Astrocyte (in vitro differentiated cells and primary cell): Measurements from ENCODE around the gene SPTLC1. TPM values are rescaled to one million over a fixed set of nuclear protein-coding genes. Genes with fewer than 3 reads are reported as not detected.

Experiments used
- DNase-seq: peaks from one replicate; pipeline ENCODE4 v3.0.0-alpha.2; 2010; ENCODE audit warnings: low read depth
- FAIRE-seq: peaks from 2 replicates; lab custom pipeline; 2011; peaks lifted over from hg19 to GRCh38; lab: Jason Lieb, UNC
- H2AFZ ChIP-seq: 2 replicates; pipeline ENCODE4 v1.6.0; 2012; ENCODE audit warnings: low read depth, low read length, inconsistent platforms
- H3K27ac ChIP-seq: 2 replicates; pipeline ENCODE4 v1.5.1; 2011; ENCODE audit warnings: low read depth, low read length, inconsistent platforms
- H3K27me3 ChIP-seq: 2 replicates; pipeline ENCODE4 v1.6.0; 2011; ENCODE audit warnings: low read length, inconsistent platforms; ENCODE audit not compliant: insufficient read depth
- H3K36me3 ChIP-seq: 2 replicates; pipeline ENCODE4 v1.5.1; 2011; ENCODE audit warnings: low read length, inconsistent platforms; ENCODE audit not compliant: insufficient read depth
- H3K4me1 ChIP-seq: 2 replicates; pipeline ENCODE4 v1.5.1; 2011; ENCODE audit warnings: low read length, inconsistent platforms; ENCODE audit not compliant: insufficient read depth
- H3K4me2 ChIP-seq: 2 replicates; pipeline ENCODE4 v1.6.0; 2012; ENCODE audit warnings: low read length, inconsistent platforms
- H3K4me3 ChIP-seq: 2 replicates; pipeline ENCODE4 v1.5.1; 2011; ENCODE audit warnings: low read depth, mild to moderate bottlenecking, low read length, inconsistent platforms; ENCODE audit not compliant: insufficient read depth
- H3K79me2 ChIP-seq: 2 replicates; pipeline ENCODE4 v1.6.0; 2012; ENCODE audit warnings: mild to moderate bottlenecking, low read length, inconsistent platforms; ENCODE audit not compliant: insufficient read depth
- H3K9ac ChIP-seq: 2 replicates; pipeline ENCODE4 v1.6.0; 2012; ENCODE audit warnings: mild to moderate bottlenecking, low read length, inconsistent platforms
- H3K9me3 ChIP-seq: 2 replicates; pipeline ENCODE4 v1.5.1; 2012; ENCODE audit warnings: low read depth, mild to moderate bottlenecking, low read length, inconsistent platforms; ENCODE audit not compliant: insufficient read depth
- H4K20me1 ChIP-seq: 2 replicates; pipeline ENCODE4 v1.6.0; 2012; ENCODE audit warnings: low read length, inconsistent platforms; ENCODE audit not compliant: insufficient read depth
- H3K27ac Mint-ChIP-seq: one replicate; pipeline ENCODE4 v1.8.0; 2021; ENCODE audit warnings: mild to moderate bottlenecking, mixed read lengths; ENCODE audit not compliant: unreplicated experiment
- H3K27me3 Mint-ChIP-seq: one replicate; pipeline ENCODE4 v1.8.0; 2021; ENCODE audit warnings: low read depth, mixed read lengths; ENCODE audit not compliant: unreplicated experiment
- H3K36me3 Mint-ChIP-seq: one replicate; pipeline ENCODE4 v1.8.0; 2021; ENCODE audit warnings: low read depth, mixed read lengths; ENCODE audit not compliant: unreplicated experiment
- H3K4me1 Mint-ChIP-seq: one replicate; pipeline ENCODE4 v1.8.0; 2021; ENCODE audit warnings: low read depth, mixed read lengths; ENCODE audit not compliant: unreplicated experiment
- H3K4me3 Mint-ChIP-seq: one replicate; pipeline ENCODE4 v1.8.0; 2021; ENCODE audit warnings: mild to moderate bottlenecking, moderate library complexity, mixed read lengths; ENCODE audit not compliant: unreplicated experiment
- H3K9me3 Mint-ChIP-seq: one replicate; pipeline ENCODE4 v1.8.0; 2021; ENCODE audit warnings: mild to moderate bottlenecking, mixed read lengths; ENCODE audit not compliant: unreplicated experiment
- CTCF ChIP-seq: IDR thresholded peaks from 2 replicates; pipeline ENCODE4 v1.5.1; 2011; ENCODE audit warnings: low read depth, mild to moderate bottlenecking, inconsistent platforms, low read length, moderate library complexity; ENCODE audit not compliant: insufficient read depth
- EZH2 ChIP-seq: IDR thresholded peaks from 2 replicates; pipeline ENCODE4 v1.6.1; 2012; ENCODE audit warnings: mild to moderate bottlenecking, low read length, inconsistent platforms; ENCODE audit not compliant: insufficient read depth
- total RNA-seq: library from RNA; stranded (reverse); gene quantifications from 2 replicates; pipeline ENCODE4 v1.2.1, GENCODE V29; 2021

SPTLC1 gene
- total RNA-seq, 1 donor from 2014 or later = 75.9 TPM

DNA sequence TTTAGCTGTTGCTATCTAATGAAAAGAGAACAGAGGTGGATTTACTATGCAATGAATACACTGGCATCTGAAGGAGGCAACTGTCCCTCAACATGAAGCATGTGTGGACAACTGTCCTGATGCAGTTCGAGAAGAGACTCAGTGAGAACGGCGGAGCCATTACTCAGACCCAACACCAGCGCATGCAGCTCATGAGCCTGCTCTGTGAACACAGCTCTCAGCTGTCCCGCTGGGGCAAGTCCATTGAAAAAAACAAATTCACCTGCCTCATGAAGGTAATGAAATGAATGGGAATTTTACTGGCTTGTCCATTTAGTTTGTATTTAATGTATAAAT is 78.8 kb downstream of the SPTLC1 start:
- no peak overlapping the region for H3K4me3 ChIP-seq
- H3K9me3 ChIP-seq = no peaks in the 10 kb centered on the region
- H4K20me1 ChIP-seq = no peaks in the 10 kb centered on the region
- no peaks in the 10 kb centered on the region for H3K27me3 ChIP-seq
- Mint-ChIP-seq H3K4me3 (no peak overlapping the region), H3K4me1 (peaks cover 8% of the 10 kb centered on the region), H3K36me3 (peaks cover 36% of the 10 kb centered on the region), H3K9me3 (no peaks in the 10 kb centered on the region), H3K27me3 (no peaks in the 10 kb centered on the region), H3K27ac (no peak overlapping the region)
- H3K27ac ChIP-seq = no peak overlapping the region
- no peak for TF ChIP-seq EZH2
- TF ChIP-seq CTCF = no peak
- DNase-seq = no peak
- no peaks in the 10 kb centered on the region for H3K4me1 ChIP-seq
- H3K79me2 ChIP-seq = no peaks in the 10 kb centered on the region
- H3K36me3 ChIP-seq = peaks cover 28% of the 10 kb centered on the region
- H2AFZ ChIP-seq = no peak overlapping the region
- FAIRE-seq = no peak
- H3K4me2 ChIP-seq = no peak overlapping the region
- no peak overlapping the region for H3K9ac ChIP-seq

GRCh38 chr9:92035687-92036410 is 79.4 kb downstream of the SPTLC1 start:
- Mint-ChIP-seq H3K36me3 (peaks cover 33% of the 10 kb centered on the region), H3K4me1 (peaks cover 8% of the 10 kb centered on the region), H3K4me3 (no peak overlapping the region), H3K27ac (no peak overlapping the region), H3K9me3 (no peaks in the 10 kb centered on the region), H3K27me3 (no peaks in the 10 kb centered on the region)
- no peak overlapping the region for H2AFZ ChIP-seq
- no peak for DNase-seq
- H3K27me3 ChIP-seq = no peaks in the 10 kb centered on the region
- no peak overlapping the region for H3K4me3 ChIP-seq
- H3K9me3 ChIP-seq = no peaks in the 10 kb centered on the region
- H3K36me3 ChIP-seq = peaks cover 28% of the 10 kb centered on the region
- H3K27ac ChIP-seq = no peak overlapping the region
- H3K79me2 ChIP-seq = no peaks in the 10 kb centered on the region
- no peak overlapping the region for H3K4me2 ChIP-seq
- no peaks in the 10 kb centered on the region for H3K4me1 ChIP-seq
- FAIRE-seq = no peak
- no peaks in the 10 kb centered on the region for H4K20me1 ChIP-seq
- no peak overlapping the region for H3K9ac ChIP-seq
- no peak for TF ChIP-seq CTCF
- no peak for TF ChIP-seq EZH2

DNA sequence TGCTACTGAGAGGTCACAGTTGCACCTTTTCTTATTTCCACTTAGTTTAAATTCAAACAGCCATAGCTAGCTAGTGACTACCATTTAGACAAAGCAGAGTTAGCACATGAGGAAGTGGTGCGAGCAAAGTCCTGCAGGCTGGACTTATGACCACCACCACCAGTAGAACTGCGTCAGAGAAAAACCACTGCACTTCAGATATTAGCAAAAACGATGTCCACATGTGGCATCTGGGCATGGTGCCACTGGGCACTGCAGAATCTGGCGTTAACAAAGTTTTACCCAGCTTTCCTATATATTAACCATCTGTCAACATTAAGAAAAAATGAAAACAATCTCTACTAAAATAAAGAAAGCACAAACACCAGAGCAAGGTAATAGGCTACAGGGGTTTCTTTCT is 80.1 kb downstream of the SPTLC1 start:
- Mint-ChIP-seq H3K27me3 (no peaks in the 10 kb centered on the region), H3K4me3 (no peak overlapping the region), H3K9me3 (no peaks in the 10 kb centered on the region), H3K36me3 (peaks cover 33% of the 10 kb centered on the region), H3K4me1 (peaks cover 8% of the 10 kb centered on the region), H3K27ac (no peak overlapping the region)
- no peaks in the 10 kb centered on the region for H3K9me3 ChIP-seq
- no peak overlapping the region for H3K4me3 ChIP-seq
- no peak overlapping the region for H2AFZ ChIP-seq
- TF ChIP-seq CTCF (no peak), EZH2 (no peak)
- H3K4me2 ChIP-seq = no peak overlapping the region
- no peaks in the 10 kb centered on the region for H3K4me1 ChIP-seq
- peaks cover 28% of the 10 kb centered on the region for H3K36me3 ChIP-seq
- FAIRE-seq = no peak
- H3K9ac ChIP-seq = no peak overlapping the region
- H3K79me2 ChIP-seq = no peaks in the 10 kb centered on the region
- H4K20me1 ChIP-seq = no peaks in the 10 kb centered on the region
- H3K27me3 ChIP-seq = no peaks in the 10 kb centered on the region
- H3K27ac ChIP-seq = no peak overlapping the region
- DNase-seq = no peak
